Measurements from ENCODE around the gene CDH23. TPM values are rescaled to one million over a fixed set of nuclear protein-coding genes. Genes with fewer than 3 reads are reported as not detected.

The CDH23 gene
- total and polyA plus RNA-seq, 2 donors (not counting 1 experiment from before 2014, with no cell fraction given), result 0.01 to 0.17 TPM

- H3K4me1 ChIP-seq (ENCODE audit: control insufficient read depth, extremely low read depth, insufficient read depth, low read length), result no peaks in the 10 kb centered on the region
- H3K27me3 ChIP-seq (ENCODE audit: control insufficient read depth, insufficient read depth, low read length), result no peaks in the 10 kb centered on the region
- TF ChIP-seq, protein P1, sequence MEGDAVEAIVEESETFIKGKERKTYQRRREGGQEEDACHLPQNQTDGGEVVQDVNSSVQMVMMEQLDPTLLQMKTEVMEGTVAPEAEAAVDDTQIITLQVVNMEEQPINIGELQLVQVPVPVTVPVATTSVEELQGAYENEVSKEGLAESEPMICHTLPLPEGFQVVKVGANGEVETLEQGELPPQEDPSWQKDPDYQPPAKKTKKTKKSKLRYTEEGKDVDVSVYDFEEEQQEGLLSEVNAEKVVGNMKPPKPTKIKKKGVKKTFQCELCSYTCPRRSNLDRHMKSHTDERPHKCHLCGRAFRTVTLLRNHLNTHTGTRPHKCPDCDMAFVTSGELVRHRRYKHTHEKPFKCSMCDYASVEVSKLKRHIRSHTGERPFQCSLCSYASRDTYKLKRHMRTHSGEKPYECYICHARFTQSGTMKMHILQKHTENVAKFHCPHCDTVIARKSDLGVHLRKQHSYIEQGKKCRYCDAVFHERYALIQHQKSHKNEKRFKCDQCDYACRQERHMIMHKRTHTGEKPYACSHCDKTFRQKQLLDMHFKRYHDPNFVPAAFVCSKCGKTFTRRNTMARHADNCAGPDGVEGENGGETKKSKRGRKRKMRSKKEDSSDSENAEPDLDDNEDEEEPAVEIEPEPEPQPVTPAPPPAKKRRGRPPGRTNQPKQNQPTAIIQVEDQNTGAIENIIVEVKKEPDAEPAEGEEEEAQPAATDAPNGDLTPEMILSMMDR (conservative IDR thresholded peaks at IDR 0.05 in 1 of 2, IDR thresholded peaks at IDR 0.05 in 1 of 2; ENCODE audit: low read depth in 1 of 2, low read length in 2 of 2), result no peak
- TF ChIP-seq EZH2 (IDR thresholded peaks at IDR 0.05; ENCODE audit: low read length, missing control alignments), result no peak
Measured at GRCh38 chr10:71472912-71473311, 76.2 kb downstream of the CDH23 start.

DNA sequence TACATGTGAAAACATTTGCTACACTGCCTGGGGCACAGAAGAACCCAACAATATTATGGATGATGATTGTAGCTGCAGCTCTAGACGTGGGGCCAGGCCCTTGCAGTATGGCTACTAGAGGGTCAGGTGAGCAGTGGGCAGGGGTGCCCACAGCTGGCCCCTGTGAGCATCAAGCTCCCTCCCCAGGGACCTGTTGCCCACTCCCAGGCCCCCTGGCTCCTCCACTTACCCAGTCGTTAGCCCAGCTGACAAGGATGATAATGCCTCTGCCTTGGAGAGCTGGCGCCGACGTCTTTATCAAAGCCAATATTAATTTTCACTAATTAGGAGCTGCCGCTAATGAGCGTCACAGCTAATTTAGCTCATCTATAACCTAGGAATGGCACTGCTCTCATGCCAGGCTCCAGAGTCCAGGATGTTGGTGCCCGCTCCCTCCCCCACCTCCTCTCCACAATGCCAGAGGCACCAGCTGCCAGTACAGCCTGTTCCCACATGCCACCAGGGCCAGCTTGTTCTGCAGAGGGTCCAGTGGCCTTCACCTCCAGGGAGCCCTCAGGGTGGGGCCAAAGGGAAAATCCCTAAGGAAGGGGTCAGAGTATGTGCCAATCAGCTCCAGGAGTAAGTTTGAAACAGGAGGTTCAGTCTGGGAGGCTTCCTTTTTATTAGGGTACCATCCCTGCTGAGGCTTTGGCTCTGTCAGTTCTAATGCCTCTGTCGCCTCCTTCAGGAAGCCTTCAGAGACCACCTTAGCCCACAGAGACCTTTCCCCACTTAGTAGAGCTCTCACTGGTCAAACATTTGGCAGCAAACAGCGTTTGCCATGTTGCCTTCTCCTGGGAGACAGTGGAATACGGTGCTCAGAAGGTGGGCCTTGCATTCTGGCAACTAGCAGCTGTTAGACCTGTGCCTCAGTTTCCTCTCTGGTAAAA lies 77.2 kb downstream of the CDH23 start:
- no peak for TF ChIP-seq EZH2 (IDR thresholded peaks at IDR 0.05; ENCODE audit: low read length, missing control alignments)
- TF ChIP-seq, protein P1 (conservative IDR thresholded peaks at IDR 0.05 in 1 of 2, IDR thresholded peaks at IDR 0.05 in 1 of 2; ENCODE audit: low read depth in 1 of 2, low read length in 2 of 2), result no peak
- no peaks in the 10 kb centered on the region for H3K9me3 ChIP-seq (ENCODE audit: control insufficient read depth, insufficient read depth, low read depth, low read length)
- H3K4me3 ChIP-seq (replicated peaks in 1 of 4; ENCODE audit: control extremely low read depth in 1 of 4, insufficient read depth in 1 of 4, low read depth in 3 of 4, low read length in 4 of 4), result no peak overlapping the region
- no peaks in the 10 kb centered on the region for H3K79me2 ChIP-seq (ENCODE audit: control insufficient read depth, insufficient read depth, low read length)
- no peaks in the 10 kb centered on the region for H3K4me1 ChIP-seq (ENCODE audit: control insufficient read depth, extremely low read depth, insufficient read depth, low read length)
- H4K20me1 ChIP-seq (ENCODE audit: control insufficient read depth, extremely low read depth, insufficient read depth, low read length), result no peaks in the 10 kb centered on the region
- no peaks in the 10 kb centered on the region for H3K36me3 ChIP-seq (ENCODE audit: control insufficient read depth, insufficient read depth, low read length)
- DNase-seq (ENCODE audit: low read depth in 2 of 2), result no peak
- H3K4me2 ChIP-seq (ENCODE audit: extremely low read depth, insufficient read depth, low read length), result no peak overlapping the region
- H3K27ac ChIP-seq (ENCODE audit: insufficient read depth, low read length), result no peak overlapping the region
- H3K9ac ChIP-seq (ENCODE audit: insufficient read depth, low read length), result no peak overlapping the region
- peaks cover 3% of the 10 kb centered on the region for H3K27me3 ChIP-seq (ENCODE audit: control insufficient read depth, insufficient read depth, low read length)
- no peak overlapping the region for H2AFZ ChIP-seq (ENCODE audit: low read length)

More at GRCh38 chr10:71472912-71473311, 76.2 kb downstream of the CDH23 start:
- Histone ChIP-seq H3K27ac (ENCODE audit: insufficient read depth, low read length) (no peak overlapping the region), H3K9ac (ENCODE audit: insufficient read depth, low read length) (no peak overlapping the region), H3K36me3 (ENCODE audit: control insufficient read depth, insufficient read depth, low read length) (no peaks in the 10 kb centered on the region), H4K20me1 (ENCODE audit: control insufficient read depth, extremely low read depth, insufficient read depth, low read length) (no peaks in the 10 kb centered on the region), H3K4me3 (replicated peaks in 1 of 4; ENCODE audit: control extremely low read depth in 1 of 4, insufficient read depth in 1 of 4, low read depth in 3 of 4, low read length in 4 of 4) (no peak overlapping the region), H3K4me2 (ENCODE audit: extremely low read depth, insufficient read depth, low read length) (no peak overlapping the region), H3K9me3 (ENCODE audit: control insufficient read depth, insufficient read depth, low read depth, low read length) (no peaks in the 10 kb centered on the region), H3K79me2 (ENCODE audit: control insufficient read depth, insufficient read depth, low read length) (no peaks in the 10 kb centered on the region), H2AFZ (ENCODE audit: low read length) (no peak overlapping the region)
- no peak for DNase-seq (ENCODE audit: low read depth in 2 of 2)

- Histone ChIP-seq H3K9me3 (ENCODE audit: control insufficient read depth, insufficient read depth, low read depth, low read length) (no peaks in the 10 kb centered on the region), H3K4me2 (ENCODE audit: extremely low read depth, insufficient read depth, low read length) (no peak overlapping the region), H3K4me1 (ENCODE audit: control insufficient read depth, extremely low read depth, insufficient read depth, low read length) (no peaks in the 10 kb centered on the region), H4K20me1 (ENCODE audit: control insufficient read depth, extremely low read depth, insufficient read depth, low read length) (no peaks in the 10 kb centered on the region), H3K27me3 (ENCODE audit: control insufficient read depth, insufficient read depth, low read length) (peaks cover 3% of the 10 kb centered on the region), H3K36me3 (ENCODE audit: control insufficient read depth, insufficient read depth, low read length) (no peaks in the 10 kb centered on the region), H3K79me2 (ENCODE audit: control insufficient read depth, insufficient read depth, low read length) (no peaks in the 10 kb centered on the region), H3K4me3 (replicated peaks in 1 of 4; ENCODE audit: control extremely low read depth in 1 of 4, insufficient read depth in 1 of 4, low read depth in 3 of 4, low read length in 4 of 4) (no peak overlapping the region), H3K9ac (ENCODE audit: insufficient read depth, low read length) (no peak overlapping the region), H3K27ac (ENCODE audit: insufficient read depth, low read length) (no peak overlapping the region), H2AFZ (ENCODE audit: low read length) (no peak overlapping the region)
- no peak for DNase-seq (ENCODE audit: low read depth in 2 of 2)
- TF ChIP-seq, protein P1 (conservative IDR thresholded peaks at IDR 0.05 in 1 of 2, IDR thresholded peaks at IDR 0.05 in 1 of 2; ENCODE audit: low read depth in 1 of 2, low read length in 2 of 2), result no peak
- no peak for TF ChIP-seq EZH2 (IDR thresholded peaks at IDR 0.05; ENCODE audit: low read length, missing control alignments)
Measured at GRCh38 chr10:71474702-71475242, 78.1 kb downstream of the CDH23 start.

Measured in fibroblast of lung (primary cell).